ENCODE measurements around the gene GALNT18.

The GALNT18 gene

GRCh38 chr11:11621573-11622339, at the start of gene GALNT18:
Gene GALNT18 (minus strand): TSS chr11:11622005.
- peak; percentile 98 for DNase-seq (ENCODE audit: low spot score)

GRCh38 chr11:11670574-11670973, 48.8 kb upstream of the GALNT18 start:
- DNase-seq (ENCODE audit: low spot score) = no peak

- DNase-seq (ENCODE audit: low spot score) = no peak
Observed at GRCh38 chr11:11669233-11669846, 47.5 kb upstream of the GALNT18 start.

- no peak for DNase-seq (ENCODE audit: low spot score)
Observed at GRCh38 chr11:11668781-11669180, 47.0 kb upstream of the GALNT18 start.

GRCh38 chr11:11668274-11668673, 46.5 kb upstream of the GALNT18 start:
- no peak for DNase-seq (ENCODE audit: low spot score)

GRCh38 chr11:11667056-11667455, 45.3 kb upstream of the GALNT18 start:
- DNase-seq (ENCODE audit: low spot score) = no peak

GRCh38 chr11:11665407-11665806, 43.6 kb upstream of the GALNT18 start:
- no peak for DNase-seq (ENCODE audit: low spot score)

GRCh38 chr11:11663907-11664306, 42.1 kb upstream of the GALNT18 start:
- no peak for DNase-seq (ENCODE audit: low spot score)

- DNase-seq (ENCODE audit: low spot score) = no peak
Observed at GRCh38 chr11:11662578-11662977, 40.8 kb upstream of the GALNT18 start.

- DNase-seq (ENCODE audit: low spot score) = no peak
Observed at GRCh38 chr11:11661326-11662040, 39.7 kb upstream of the GALNT18 start.

GRCh38 chr11:11660363-11660740, 38.5 kb upstream of the GALNT18 start:
- no peak for DNase-seq (ENCODE audit: low spot score)

GRCh38 chr11:11659567-11660362, 38.0 kb upstream of the GALNT18 start:
- DNase-seq (ENCODE audit: low spot score) = peak; percentile 3

GRCh38 chr11:11657218-11657955, 35.6 kb upstream of the GALNT18 start:
- no peak for DNase-seq (ENCODE audit: low spot score)

GRCh38 chr11:11641581-11641980, 19.8 kb upstream of the GALNT18 start:
- DNase-seq (ENCODE audit: low spot score) = no peak

- DNase-seq (ENCODE audit: low spot score) = no peak
Observed at GRCh38 chr11:11640996-11641395, 19.2 kb upstream of the GALNT18 start.

- DNase-seq (ENCODE audit: low spot score) = no peak
Observed at GRCh38 chr11:11640152-11640551, 18.3 kb upstream of the GALNT18 start.

- no peak for DNase-seq (ENCODE audit: low spot score)
Observed at GRCh38 chr11:11636671-11637070, 14.9 kb upstream of the GALNT18 start.

- no peak for DNase-seq (ENCODE audit: low spot score)
Observed at GRCh38 chr11:11635443-11635842, 13.6 kb upstream of the GALNT18 start.

- DNase-seq (ENCODE audit: low spot score) = no peak
Observed at GRCh38 chr11:11629368-11629767, 7.6 kb upstream of the GALNT18 start.

GRCh38 chr11:11628651-11629050, 6.8 kb upstream of the GALNT18 start:
- no peak for DNase-seq (ENCODE audit: low spot score)

- DNase-seq (ENCODE audit: low spot score) = no peak
Observed at GRCh38 chr11:11626128-11626527, 4.3 kb upstream of the GALNT18 start.

GRCh38 chr11:11624926-11625325, 3.1 kb upstream of the GALNT18 start:
- no peak for DNase-seq (ENCODE audit: low spot score)

Data from germinal center (tissue), 1 donor.